Measurements from ENCODE around the gene SLK. TPM values are rescaled to one million over a fixed set of nuclear protein-coding genes. Genes with fewer than 3 reads are reported as not detected.

Gene SLK
- total RNA-seq, 1 experiment from 2014 or later, result 39.1 TPM

- H3K4me1 ChIP-seq (ENCODE audit: insufficient read depth, low read length, poor library complexity, severe bottlenecking), result no peaks in the 10 kb centered on the region
- H3K27ac ChIP-seq (ENCODE audit: low read depth, low read length, poor library complexity, severe bottlenecking), result no peak overlapping the region
- no peak overlapping the region for H3K4me3 ChIP-seq (ENCODE audit: low read depth, low read length, poor library complexity, severe bottlenecking)
- CTCF ChIA-PET, result interaction anchor here (0.6 kb wide), 1 partner anchor 69 kb away, joined by 10 read pairs; no protein-coding TSS in a partner anchor
- BruUV-seq (replicated peaks), result no TSS peak
- no peak for TF ChIP-seq EZH2 (IDR thresholded peaks at IDR 0.05; ENCODE audit: borderline replicate concordance, low read depth, low read length, poor library complexity, severe bottlenecking)
- no peak for TF ChIP-seq CTCF (conservative IDR thresholded peaks at IDR 0.05; ENCODE audit: low read depth, low read length)
- POLR2A ChIA-PET (ENCODE audit: low non-redundant PET), result no interaction called here
- no peak for DNase-seq (ENCODE audit: low spot score)
- no peaks in the 10 kb centered on the region for H3K27me3 ChIP-seq (replicated peaks; ENCODE audit: insufficient read depth, low read depth, low read length, poor library complexity)
- intact Hi-C loops (cut with micrococcal nuclease; ENCODE audit: unreplicated experiment), result no loop called here
- H3K9me3 ChIP-seq (ENCODE audit: low read depth, low read length, poor library complexity, severe bottlenecking), result no peaks in the 10 kb centered on the region
- H3K36me3 ChIP-seq (ENCODE audit: insufficient read depth, low read length, poor library complexity, severe bottlenecking), result no peaks in the 10 kb centered on the region
Measured at GRCh38 chr10:103926722-103927319, 40.1 kb upstream of the SLK start.

- Histone ChIP-seq H3K27ac (ENCODE audit: low read depth, low read length, poor library complexity, severe bottlenecking) (no peak overlapping the region), H3K27me3 (replicated peaks; ENCODE audit: insufficient read depth, low read depth, low read length, poor library complexity) (no peaks in the 10 kb centered on the region), H3K9me3 (ENCODE audit: low read depth, low read length, poor library complexity, severe bottlenecking) (no peaks in the 10 kb centered on the region), H3K4me1 (ENCODE audit: insufficient read depth, low read length, poor library complexity, severe bottlenecking) (no peaks in the 10 kb centered on the region), H3K36me3 (ENCODE audit: insufficient read depth, low read length, poor library complexity, severe bottlenecking) (no peaks in the 10 kb centered on the region), H3K4me3 (ENCODE audit: low read depth, low read length, poor library complexity, severe bottlenecking) (no peak overlapping the region)
- BruUV-seq (replicated peaks), result no TSS peak
- ChIA-PET CTCF (no interaction called here), POLR2A (ENCODE audit: low non-redundant PET) (no interaction called here)
- TF ChIP-seq EZH2 (IDR thresholded peaks at IDR 0.05; ENCODE audit: borderline replicate concordance, low read depth, low read length, poor library complexity, severe bottlenecking), result no peak
- TF ChIP-seq CTCF (conservative IDR thresholded peaks at IDR 0.05; ENCODE audit: low read depth, low read length), result no peak
- no peak for DNase-seq (ENCODE audit: low spot score)
- intact Hi-C loops (cut with micrococcal nuclease; ENCODE audit: unreplicated experiment), result no loop called here
Measured at GRCh38 chr10:103928784-103929183, 38.2 kb upstream of the SLK start.

- Histone ChIP-seq H3K4me3 (ENCODE audit: low read depth, low read length, poor library complexity, severe bottlenecking) (no peak overlapping the region), H3K27me3 (replicated peaks; ENCODE audit: insufficient read depth, low read depth, low read length, poor library complexity) (no peaks in the 10 kb centered on the region), H3K36me3 (ENCODE audit: insufficient read depth, low read length, poor library complexity, severe bottlenecking) (no peaks in the 10 kb centered on the region), H3K9me3 (ENCODE audit: low read depth, low read length, poor library complexity, severe bottlenecking) (no peaks in the 10 kb centered on the region), H3K27ac (ENCODE audit: low read depth, low read length, poor library complexity, severe bottlenecking) (no peak overlapping the region), H3K4me1 (ENCODE audit: insufficient read depth, low read length, poor library complexity, severe bottlenecking) (no peaks in the 10 kb centered on the region)
- BruUV-seq (replicated peaks), result no TSS peak
- POLR2A ChIA-PET (ENCODE audit: low non-redundant PET), result no interaction called here
- no peak for DNase-seq (ENCODE audit: low spot score)
- CTCF ChIA-PET, result no interaction called here
- intact Hi-C loops (cut with micrococcal nuclease; ENCODE audit: unreplicated experiment), result no loop called here
- no peak for TF ChIP-seq EZH2 (IDR thresholded peaks at IDR 0.05; ENCODE audit: borderline replicate concordance, low read depth, low read length, poor library complexity, severe bottlenecking)
- no peak for TF ChIP-seq CTCF (conservative IDR thresholded peaks at IDR 0.05; ENCODE audit: low read depth, low read length)
Measured at GRCh38 chr10:103929381-103929921, 37.5 kb upstream of the SLK start.
